GM12801 (cell line): ENCODE measurements around the gene AGAP1.

Source experiments
- TF ChIP-seq, protein P1 (sequence below): IDR thresholded peaks from one replicate; pipeline ENCODE4 v1.5.1; 2011; ENCODE audit warnings: control low read depth; ENCODE audit not compliant: insufficient read length; ENCODE audit errors: extremely low read depth

AGAP1 gene

DNA sequence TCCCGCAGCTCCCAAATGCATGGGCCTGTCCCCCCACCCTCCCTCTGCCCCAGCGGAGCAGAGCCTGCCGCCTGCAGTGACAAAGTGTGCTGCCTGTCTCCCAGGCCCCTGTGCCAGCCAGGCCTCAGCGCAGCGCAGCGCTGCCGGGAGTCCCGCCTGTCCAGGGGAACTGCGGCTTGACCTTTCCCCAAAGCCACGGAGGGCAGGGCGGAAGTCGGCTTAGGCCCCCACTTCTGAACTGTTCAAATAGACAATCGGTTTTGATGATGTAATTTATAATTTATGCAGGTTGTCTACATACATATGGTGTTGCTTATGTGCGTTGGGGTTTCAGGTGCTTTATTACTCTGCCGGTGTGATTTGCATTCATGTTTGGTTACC, 667.2 kb downstream of the AGAP1 start:
- TF ChIP-seq, protein P1, sequence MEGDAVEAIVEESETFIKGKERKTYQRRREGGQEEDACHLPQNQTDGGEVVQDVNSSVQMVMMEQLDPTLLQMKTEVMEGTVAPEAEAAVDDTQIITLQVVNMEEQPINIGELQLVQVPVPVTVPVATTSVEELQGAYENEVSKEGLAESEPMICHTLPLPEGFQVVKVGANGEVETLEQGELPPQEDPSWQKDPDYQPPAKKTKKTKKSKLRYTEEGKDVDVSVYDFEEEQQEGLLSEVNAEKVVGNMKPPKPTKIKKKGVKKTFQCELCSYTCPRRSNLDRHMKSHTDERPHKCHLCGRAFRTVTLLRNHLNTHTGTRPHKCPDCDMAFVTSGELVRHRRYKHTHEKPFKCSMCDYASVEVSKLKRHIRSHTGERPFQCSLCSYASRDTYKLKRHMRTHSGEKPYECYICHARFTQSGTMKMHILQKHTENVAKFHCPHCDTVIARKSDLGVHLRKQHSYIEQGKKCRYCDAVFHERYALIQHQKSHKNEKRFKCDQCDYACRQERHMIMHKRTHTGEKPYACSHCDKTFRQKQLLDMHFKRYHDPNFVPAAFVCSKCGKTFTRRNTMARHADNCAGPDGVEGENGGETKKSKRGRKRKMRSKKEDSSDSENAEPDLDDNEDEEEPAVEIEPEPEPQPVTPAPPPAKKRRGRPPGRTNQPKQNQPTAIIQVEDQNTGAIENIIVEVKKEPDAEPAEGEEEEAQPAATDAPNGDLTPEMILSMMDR, result no peak

GRCh38 chr2:236161531-236161930, 667.7 kb downstream of the AGAP1 start:
- TF ChIP-seq, protein P1, result no peak

DNA sequence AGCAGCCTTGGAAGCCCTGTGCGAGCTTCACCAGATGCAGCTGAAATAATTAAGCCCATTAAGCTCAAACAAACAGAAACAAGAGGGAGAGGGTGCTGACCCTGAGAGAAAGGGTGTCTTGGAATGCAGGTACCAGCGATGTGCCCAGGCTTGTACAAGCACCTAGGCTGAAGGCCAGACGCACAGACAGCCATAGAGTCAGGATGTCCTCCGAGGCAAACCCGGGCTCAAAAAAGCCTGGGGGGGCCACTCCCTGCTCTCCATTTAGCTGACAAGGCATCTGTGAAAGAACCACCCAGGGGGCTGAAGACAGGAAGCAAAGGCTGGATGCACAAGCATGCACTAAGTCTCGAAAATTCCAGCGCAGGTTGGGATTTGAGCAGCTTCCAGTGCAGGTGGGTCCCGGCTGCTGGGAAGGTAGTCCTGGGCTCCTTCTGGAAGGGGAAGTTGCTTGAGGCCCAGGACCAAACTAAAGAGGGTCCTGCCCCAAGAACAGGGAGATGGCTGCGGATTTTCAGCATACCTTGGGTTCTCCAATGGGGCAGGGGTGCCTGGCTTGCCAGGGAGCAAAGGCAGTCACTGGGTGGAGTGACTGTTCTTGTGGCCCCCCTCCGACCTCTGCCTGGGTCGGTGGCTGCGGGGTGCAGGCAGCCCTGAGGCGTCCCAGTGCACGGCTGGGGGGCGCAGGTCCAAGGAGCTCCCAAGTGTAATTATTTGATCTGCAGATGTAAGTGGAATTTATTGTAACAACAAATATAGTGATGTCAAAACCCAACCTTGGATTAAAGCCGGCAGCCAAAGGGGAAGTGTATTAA, 668.4 kb downstream of the AGAP1 start:
- TF ChIP-seq, protein P1, result no peak

- TF ChIP-seq, protein P1, result no peak
Observed at GRCh38 chr2:236162882-236163470, 669.1 kb downstream of the AGAP1 start.

DNA sequence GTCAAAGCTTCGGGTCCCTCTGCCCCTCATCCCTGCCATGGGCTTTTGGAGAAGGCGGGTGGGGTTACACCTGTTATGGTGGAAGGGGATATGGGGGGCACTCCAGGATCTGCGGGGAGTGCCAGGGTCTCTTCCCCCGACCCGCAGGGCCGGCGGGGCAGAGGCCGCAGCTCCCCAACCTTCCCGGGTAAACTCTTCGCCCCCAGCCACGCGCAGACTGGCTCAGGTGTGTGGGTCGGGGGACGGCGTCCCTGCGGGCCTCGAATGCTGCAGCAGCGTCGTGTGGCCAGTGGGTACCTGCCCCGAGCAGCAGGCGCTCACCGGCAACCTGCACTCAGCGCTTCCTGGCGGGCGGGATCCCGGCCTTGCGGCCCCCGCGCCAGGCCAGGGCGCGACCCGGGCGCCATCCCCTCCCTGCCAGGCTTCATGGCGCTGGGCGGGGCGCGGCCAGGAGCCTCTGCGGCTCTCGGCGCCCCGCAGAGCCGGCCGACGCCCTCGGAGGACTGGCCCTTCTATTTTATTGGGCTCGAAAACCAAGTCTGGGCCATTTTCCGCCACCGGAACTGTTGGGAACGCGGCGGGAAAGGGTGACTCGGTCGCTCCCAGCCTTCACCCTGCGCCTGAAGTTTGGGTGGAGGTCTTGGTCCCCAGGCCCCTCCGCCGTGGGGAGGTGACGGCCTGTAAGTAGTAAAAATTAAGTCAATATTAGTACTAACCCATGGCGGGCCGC, 669.8 kb downstream of the AGAP1 start:
- TF ChIP-seq, protein P1, result no peak

DNA sequence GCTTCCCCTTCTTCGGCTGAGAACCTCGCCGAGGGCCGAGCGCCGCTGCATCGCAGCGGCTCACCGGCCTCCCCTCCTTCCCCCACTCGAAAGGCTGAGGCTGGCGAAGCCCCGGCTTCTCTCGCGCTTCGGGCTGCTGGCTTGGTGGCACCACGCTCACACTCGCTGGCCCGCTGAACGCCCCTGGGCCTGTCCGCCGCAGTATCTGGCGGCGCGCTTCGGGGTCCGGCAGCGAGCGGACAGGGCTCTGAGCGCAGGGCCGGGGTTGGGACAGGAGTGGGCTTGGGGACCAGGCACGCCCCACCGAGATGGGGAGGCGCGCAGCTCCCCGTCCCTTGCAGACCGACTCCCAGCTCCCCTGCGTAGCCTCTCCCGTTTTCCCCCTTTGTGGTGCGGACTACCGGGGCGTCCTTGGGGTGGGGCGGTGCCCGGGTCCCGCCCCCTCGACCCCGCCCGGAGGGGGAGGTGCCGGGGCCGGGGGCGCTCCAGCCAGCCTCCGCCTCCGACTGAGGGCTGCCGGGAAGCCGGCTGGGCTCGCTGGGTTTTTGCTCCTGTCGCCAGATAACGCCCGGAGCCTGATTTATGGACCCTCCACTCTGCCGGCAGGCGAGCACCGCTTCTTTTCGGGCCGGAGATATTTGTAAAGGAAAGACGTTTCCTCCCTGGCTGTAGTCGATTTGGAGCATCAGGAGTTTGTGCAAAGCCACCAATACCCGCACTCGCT, 670.5 kb downstream of the AGAP1 start:
- TF ChIP-seq, protein P1, result no peak
